DND-41 (cell line): ENCODE results near the gene MLXIPL.

Experiments
- ATAC-seq: fragments of 200-7000 bp; cut with Tn5 transposase; 3 replicates; pipeline ENCODE4 v1.9.1; 2021; ENCODE audit warnings: low read depth; ENCODE audit not compliant: insufficient read depth
- DNase-seq: peaks from one replicate; pipeline ENCODE4 v3.0.0-alpha.2; 2020
- H2AFZ ChIP-seq: 2 replicates; pipeline ENCODE4 v1.6.0; 2012; ENCODE audit warnings: low read depth, low read length
- H3K27ac ChIP-seq: 2 replicates; pipeline ENCODE4 v1.5.1; 2012; ENCODE audit warnings: low read length, inconsistent platforms
- H3K27me3 ChIP-seq: fragments of 200-600 bp; sonication (generic); 2 replicates; pipeline ENCODE4 v1.6.0; 2012; ENCODE audit warnings: low read length, mild to moderate bottlenecking, inconsistent platforms; ENCODE audit not compliant: insufficient read depth, poor library complexity
- H3K36me3 ChIP-seq: 2 replicates; pipeline ENCODE4 v1.5.1; 2012; ENCODE audit warnings: low read length, inconsistent platforms; ENCODE audit not compliant: insufficient read depth
- H3K4me1 ChIP-seq: 2 replicates; pipeline ENCODE4 v1.5.1; 2012; ENCODE audit warnings: mild to moderate bottlenecking, low read length; ENCODE audit not compliant: insufficient read depth
- H3K4me2 ChIP-seq: 2 replicates; pipeline ENCODE4 v1.6.0; 2012; ENCODE audit warnings: mild to moderate bottlenecking, moderate library complexity, low read length, inconsistent platforms; ENCODE audit not compliant: insufficient read depth
- H3K4me3 ChIP-seq, 2 experiments: fragments of 200-600 bp in 1 of 2; shearing (Covaris generic) in 1 of 2; 2 replicates each; pipeline ENCODE4 v1.5.1; 2012 to 2016; ENCODE audit warnings: inconsistent platforms in 2 of 2, low read length in 2 of 2, mild to moderate bottlenecking in 2 of 2, low read depth in 1 of 2, moderate library complexity in 1 of 2
- H3K79me2 ChIP-seq: 2 replicates; pipeline ENCODE4 v1.6.0; 2012; ENCODE audit warnings: low read length, inconsistent platforms; ENCODE audit not compliant: insufficient read depth
- H3K9ac ChIP-seq: 2 replicates; pipeline ENCODE4 v1.6.0; 2012; ENCODE audit warnings: low read depth, mild to moderate bottlenecking, inconsistent platforms, low read length, moderate library complexity
- H3K9me3 ChIP-seq: 2 replicates; pipeline ENCODE4 v1.5.1; 2012; ENCODE audit warnings: low read length, moderate library complexity, mild to moderate bottlenecking, inconsistent platforms; ENCODE audit not compliant: insufficient read depth, severe bottlenecking
- H4K20me1 ChIP-seq: 2 replicates; pipeline ENCODE4 v1.6.0; 2012; ENCODE audit warnings: low read length; ENCODE audit not compliant: insufficient read depth
- EZH2 ChIP-seq: IDR thresholded peaks from 3 replicates; pipeline ENCODE4 v1.6.1; 2012; ENCODE audit warnings: borderline replicate concordance, low read depth, mild to moderate bottlenecking, moderate library complexity, low read length, inconsistent platforms; ENCODE audit not compliant: severe bottlenecking
- TF ChIP-seq, protein P1 (sequence below): IDR thresholded peaks from 2 replicates; pipeline ENCODE4 v1.5.1; 2012; ENCODE audit warnings: borderline replicate concordance, low read length, moderate library complexity, mild to moderate bottlenecking; ENCODE audit not compliant: poor library complexity, severe bottlenecking; ENCODE audit errors: extremely low read depth

Gene MLXIPL

GRCh38 chr7:73633844-73634243 is 9.5 kb upstream of the MLXIPL start:
- H3K36me3 ChIP-seq = no peaks in the 10 kb centered on the region
- H2AFZ ChIP-seq = no peak overlapping the region
- H3K27me3 ChIP-seq = no peaks in the 10 kb centered on the region
- no peaks in the 10 kb centered on the region for H3K4me1 ChIP-seq
- H4K20me1 ChIP-seq = no peaks in the 10 kb centered on the region
- no peak overlapping the region for H3K4me2 ChIP-seq
- TF ChIP-seq EZH2 = no peak
- TF ChIP-seq, protein P1, sequence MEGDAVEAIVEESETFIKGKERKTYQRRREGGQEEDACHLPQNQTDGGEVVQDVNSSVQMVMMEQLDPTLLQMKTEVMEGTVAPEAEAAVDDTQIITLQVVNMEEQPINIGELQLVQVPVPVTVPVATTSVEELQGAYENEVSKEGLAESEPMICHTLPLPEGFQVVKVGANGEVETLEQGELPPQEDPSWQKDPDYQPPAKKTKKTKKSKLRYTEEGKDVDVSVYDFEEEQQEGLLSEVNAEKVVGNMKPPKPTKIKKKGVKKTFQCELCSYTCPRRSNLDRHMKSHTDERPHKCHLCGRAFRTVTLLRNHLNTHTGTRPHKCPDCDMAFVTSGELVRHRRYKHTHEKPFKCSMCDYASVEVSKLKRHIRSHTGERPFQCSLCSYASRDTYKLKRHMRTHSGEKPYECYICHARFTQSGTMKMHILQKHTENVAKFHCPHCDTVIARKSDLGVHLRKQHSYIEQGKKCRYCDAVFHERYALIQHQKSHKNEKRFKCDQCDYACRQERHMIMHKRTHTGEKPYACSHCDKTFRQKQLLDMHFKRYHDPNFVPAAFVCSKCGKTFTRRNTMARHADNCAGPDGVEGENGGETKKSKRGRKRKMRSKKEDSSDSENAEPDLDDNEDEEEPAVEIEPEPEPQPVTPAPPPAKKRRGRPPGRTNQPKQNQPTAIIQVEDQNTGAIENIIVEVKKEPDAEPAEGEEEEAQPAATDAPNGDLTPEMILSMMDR = no peak
- H3K4me3 ChIP-seq = no peak overlapping the region
- H3K79me2 ChIP-seq = no peaks in the 10 kb centered on the region
- ATAC-seq (no peak), DNase-seq (no peak)
- H3K9ac ChIP-seq = no peak overlapping the region
- no peaks in the 10 kb centered on the region for H3K9me3 ChIP-seq
- H3K27ac ChIP-seq = no peak overlapping the region

DNA sequence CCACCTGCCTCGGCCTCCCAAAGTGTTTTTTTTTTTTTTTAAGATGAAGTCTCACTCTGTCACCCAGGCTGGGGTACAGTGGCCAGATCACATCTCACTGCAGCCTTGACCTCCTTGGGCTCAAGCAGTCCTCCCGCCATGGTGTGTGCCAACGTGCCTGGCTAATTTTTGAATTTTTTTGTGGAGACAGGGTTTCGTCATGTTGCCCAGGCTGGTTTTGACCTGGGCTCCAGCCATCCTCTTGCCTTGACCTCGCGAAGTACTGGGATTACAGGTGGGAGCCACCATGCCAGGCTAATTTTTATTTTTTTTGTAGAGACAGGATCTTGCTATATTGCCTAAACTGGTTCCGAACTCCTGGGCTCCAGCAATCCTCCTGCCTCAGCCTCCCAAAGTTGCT is 9.0 kb upstream of the MLXIPL start:
- Histone ChIP-seq H3K79me2 (no peaks in the 10 kb centered on the region), H3K4me1 (no peaks in the 10 kb centered on the region), H3K36me3 (no peaks in the 10 kb centered on the region), H3K27me3 (no peaks in the 10 kb centered on the region), H3K9me3 (no peaks in the 10 kb centered on the region), H2AFZ (no peak overlapping the region), H3K4me3 (no peak overlapping the region), H3K9ac (no peak overlapping the region), H4K20me1 (no peaks in the 10 kb centered on the region), H3K27ac (no peak overlapping the region), H3K4me2 (no peak overlapping the region)
- DNase-seq (no peak), ATAC-seq (no peak)
- TF ChIP-seq, protein P1 = no peak
- TF ChIP-seq EZH2 = no peak

DNA sequence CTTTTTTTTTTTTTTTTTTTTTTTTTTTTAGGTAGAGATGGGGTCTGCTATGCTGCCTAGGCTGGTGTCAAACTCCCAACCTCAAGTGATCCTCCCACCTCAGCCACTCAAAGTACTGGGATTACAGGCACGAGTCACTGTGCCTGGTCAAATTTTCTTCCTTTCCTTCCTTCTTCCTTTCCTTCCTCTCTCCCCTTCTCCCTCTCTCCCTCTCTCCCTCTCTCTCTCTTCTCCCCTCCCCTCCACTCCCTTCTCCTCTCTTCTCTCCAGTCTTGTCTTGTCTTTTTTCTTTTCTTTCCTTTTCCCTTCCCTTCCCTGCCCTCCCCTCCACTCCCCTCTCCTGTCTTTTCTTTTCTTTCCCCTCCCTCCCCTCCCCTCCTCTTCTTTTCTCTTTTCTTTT is 7.2 kb upstream of the MLXIPL start:
- Histone ChIP-seq H3K36me3 (no peaks in the 10 kb centered on the region), H3K4me3 (no peak overlapping the region), H3K27me3 (no peaks in the 10 kb centered on the region), H3K9ac (no peak overlapping the region), H2AFZ (no peak overlapping the region), H3K79me2 (no peaks in the 10 kb centered on the region), H3K9me3 (no peaks in the 10 kb centered on the region), H3K4me2 (no peak overlapping the region), H4K20me1 (no peaks in the 10 kb centered on the region), H3K4me1 (no peaks in the 10 kb centered on the region), H3K27ac (no peak overlapping the region)
- ATAC-seq = no peak
- no peak for DNase-seq
- TF ChIP-seq, protein P1 = no peak
- TF ChIP-seq EZH2 = no peak

- no peaks in the 10 kb centered on the region for H3K9me3 ChIP-seq
- no peak overlapping the region for H3K27ac ChIP-seq
- DNase-seq = no peak
Measured at GRCh38 chr7:73628504-73628903, 4.2 kb upstream of the MLXIPL start.

More at GRCh38 chr7:73628504-73628903, 4.2 kb upstream of the MLXIPL start:
- no peaks in the 10 kb centered on the region for H3K4me1 ChIP-seq
- H3K4me2 ChIP-seq = no peak overlapping the region
- no peaks in the 10 kb centered on the region for H4K20me1 ChIP-seq
- no peaks in the 10 kb centered on the region for H3K36me3 ChIP-seq
- H3K27me3 ChIP-seq = no peaks in the 10 kb centered on the region
- H2AFZ ChIP-seq = no peak overlapping the region
- no peaks in the 10 kb centered on the region for H3K79me2 ChIP-seq
- TF ChIP-seq EZH2 = no peak
- TF ChIP-seq, protein P1 = no peak
- no peak for ATAC-seq
- no peak overlapping the region for H3K9ac ChIP-seq
- H3K4me3 ChIP-seq = no peak overlapping the region
